Sigmoid colon (tissue), 7 donors: ENCODE data around the gene TEX35. TPM values are rescaled to one million over a fixed set of nuclear protein-coding genes. Genes with fewer than 3 reads are reported as not detected.

ENCODE experiments used
- DNase-seq: peaks from one replicate; pipeline ENCODE4 v3.0.0-alpha.2; 2019
- H3K27ac ChIP-seq, 4 donors: fragments of 200-600 bp; sonication (generic); one replicate each; pipeline ENCODE4 v1.5.1; 2016 to 2019; ENCODE audit warnings: mild to moderate bottlenecking in 1 of 4
- H3K27me3 ChIP-seq, 3 donors: fragments of 200-600 bp; sonication (generic); one replicate each; pipeline ENCODE4 v1.5.1; 2019; ENCODE audit warnings: mild to moderate bottlenecking in 1 of 3
- H3K36me3 ChIP-seq, 4 donors: fragments of 200-600 bp; sonication (generic); one replicate each; pipeline ENCODE4 v1.5.1; 2016 to 2019
- H3K4me1 ChIP-seq, 4 donors: fragments of 200-600 bp; sonication (generic); one replicate each; pipeline ENCODE4 v1.5.1; 2017 to 2019
- H3K4me3 ChIP-seq, 4 donors: fragments of 200-600 bp; sonication (generic); one replicate each; pipeline ENCODE4 v1.5.1; 2017 to 2019; ENCODE audit warnings: mild to moderate bottlenecking in 2 of 4, moderate library complexity in 1 of 4
- H3K9me3 ChIP-seq, 4 donors: fragments of 200-600 bp in 3 of 4; sonication (generic) in 3 of 4; one replicate each; pipeline versions ENCODE4 v1.5.1 to v1.6.1; 2013 to 2019
- CTCF ChIP-seq, 4 experiments: fragments of 450-650 bp in 3 of 4; fragments of 200-600 bp in 1 of 4; IDR thresholded peaks; one replicate each; pipeline ENCODE4 v1.5.1; 2016 to 2019; ENCODE audit warnings: antibody characterized with exemption in 4 of 4, mild to moderate bottlenecking in 3 of 4, moderate library complexity in 2 of 4
- EP300 ChIP-seq, 4 donors: sonication (generic); formaldehyde crosslinking; IDR thresholded peaks; one replicate each; pipeline ENCODE4 v1.6.1; 2017; ENCODE audit warnings: antibody characterized with exemption in 4 of 4
- POLR2A ChIP-seq, 2 donors: fragments of 450-650 bp; IDR thresholded peaks; one replicate each; pipeline ENCODE4 v1.6.1; 2016; ENCODE audit warnings: antibody characterized with exemption in 2 of 2, mild to moderate bottlenecking in 2 of 2, moderate library complexity in 2 of 2
- POLR2AphosphoS5 ChIP-seq, 4 donors: sonication (generic); formaldehyde crosslinking; IDR thresholded peaks; one replicate each; pipeline ENCODE4 v1.6.1; 2017; ENCODE audit warnings: antibody characterized with exemption in 4 of 4
- WGBS, 2 donors: extraction: QIAGEN DNeasy Blood & Tissue Kit; methylation state at CpG; one replicate each; pipeline ENCODE4 v1.1.7; 2013; 5-methylcytosine and 5-hydroxymethylcytosine counted together
- intact Hi-C: fragments of 100-400 bp; cut with DNase I; formaldehyde crosslinking; loops from one replicate; pipeline ENCODE4 v1.15.1; 2023
- polyA plus RNA-seq, 3 donors: library from polyadenylated mRNA; stranded (reverse); fragments of 200-250 nt; gene quantifications; one replicate each; pipeline ENCODE4 v1.2.3, GENCODE V29; 2013
- total RNA-seq, 4 donors: library from RNA; depleted of rRNA; stranded (reverse); fragments of >200 nt; gene quantifications; one replicate each; pipeline ENCODE4 v1.1.0, GENCODE V29; 2016
- donor health status: healthy with polysubstance abuse.
- donor health status: Bipolar disorder and iron deficiency.
- donor health status: healthy.

Gene TEX35
- total and polyA plus RNA-seq, 7 donors = not detected

GRCh38 chr1:178540204-178540603 lies 27.3 kb downstream of the TEX35 start:
- Histone ChIP-seq H3K4me3 (no peak overlapping the region), H3K9me3 (no peaks in the 10 kb centered on the region), H3K27ac (no peak overlapping the region), H3K4me1 (peaks cover 0 to 42% (median 34%) of the 10 kb centered on the region in 4 donors), H3K36me3 (no peaks in the 10 kb centered on the region), H3K27me3 (no peaks in the 10 kb centered on the region)
- TF ChIP-seq EP300 (IDR thresholded peaks at IDR 0.05) (no peak), POLR2AphosphoS5 (IDR thresholded peaks at IDR 0.05) (no peak), POLR2A (IDR thresholded peaks at IDR 0.05) (no peak), CTCF (IDR thresholded peaks at IDR 0.05) (no peak)
- intact Hi-C loops = no loop called here
- DNase-seq = no peak
- WGBS, 2 donors = 76 to 85% methylated on average over 6 of the region's 6 CpGs

GRCh38 chr1:178540646-178541045 lies 27.7 kb downstream of the TEX35 start:
- Histone ChIP-seq H3K27ac (no peak overlapping the region), H3K36me3 (no peaks in the 10 kb centered on the region), H3K9me3 (no peaks in the 10 kb centered on the region), H3K4me1 (peaks cover 0 to 47% (median 39%) of the 10 kb centered on the region in 4 donors), H3K4me3 (no peak overlapping the region), H3K27me3 (no peaks in the 10 kb centered on the region)
- WGBS, 2 donors = 75 to 85% methylated on average over 7 of the region's 7 CpGs
- no peak for TF ChIP-seq CTCF (IDR thresholded peaks at IDR 0.05)
- TF ChIP-seq POLR2A (IDR thresholded peaks at IDR 0.05) = no peak
- TF ChIP-seq POLR2AphosphoS5 (IDR thresholded peaks at IDR 0.05) = no peak
- no peak for TF ChIP-seq EP300 (IDR thresholded peaks at IDR 0.05)
- intact Hi-C loops = no loop called here
- no peak for DNase-seq

- TF ChIP-seq POLR2A (IDR thresholded peaks at IDR 0.05) = no peak
- TF ChIP-seq CTCF (IDR thresholded peaks at IDR 0.05) = no peak
- TF ChIP-seq EP300 (IDR thresholded peaks at IDR 0.05) = no peak
- no peak for TF ChIP-seq POLR2AphosphoS5 (IDR thresholded peaks at IDR 0.05)
- peak overlapping the region in 3 of 4 donors; percentile 63 to 90 (median 67) for H3K4me3 ChIP-seq
- peak overlapping the region in 1 of 4 donors; percentile 82 for H3K27ac ChIP-seq
- H3K9me3 ChIP-seq = no peaks in the 10 kb centered on the region
- whole genome bisulfite sequencing, 2 donors = 70 to 86% methylated on average over 5 of the region's 5 CpGs
- no peaks in the 10 kb centered on the region for H3K27me3 ChIP-seq
- intact Hi-C loops = no loop called here
- peaks cover 0 to 49% (median 42%) of the 10 kb centered on the region in 4 donors for H3K4me1 ChIP-seq
- no peak for DNase-seq
- H3K36me3 ChIP-seq = no peaks in the 10 kb centered on the region
These were observed 28.5 kb downstream of the TEX35 start for GRCh38 chr1:178541379-178541778.

- DNase-seq = no peak
- no peaks in the 10 kb centered on the region for H3K9me3 ChIP-seq
- WGBS, 2 donors = 3 to 4% methylated on average over 33 of the region's 33 CpGs
- TF ChIP-seq CTCF (IDR thresholded peaks at IDR 0.05) = no peak
- no peak for TF ChIP-seq POLR2AphosphoS5 (IDR thresholded peaks at IDR 0.05)
- no peak for TF ChIP-seq POLR2A (IDR thresholded peaks at IDR 0.05)
- H3K4me1 ChIP-seq = peaks cover 0 to 49% (median 38%) of the 10 kb centered on the region in 4 donors
- peak overlapping the region; percentile 81 to 87 (median 82) for H3K27ac ChIP-seq
- intact Hi-C loops = loop anchor here (1.0 to 2.0 kb wide), 3 partner anchors 183 to 461 kb away; partner anchors contain the start of gene RALGPS2
- no peaks in the 10 kb centered on the region for H3K27me3 ChIP-seq
- H3K36me3 ChIP-seq = no peaks in the 10 kb centered on the region
- peak overlapping the region; percentile 63 to 90 (median 66) for H3K4me3 ChIP-seq
These were observed 29.1 kb downstream of the TEX35 start for GRCh38 chr1:178541829-178542553.
